GM21723 (cell line): ENCODE results near the gene PARP12.

Experiments
- ATAC-seq: cut with Tn5 transposase; IDR thresholded peaks from one replicate; pipeline ENCODE4 v1.9.1; 2021; ENCODE audit warnings: mild to moderate bottlenecking, moderate library complexity; ENCODE audit not compliant: unreplicated experiment

PARP12 gene

GRCh38 chr7:140059273-140060242 is 3.2 kb downstream of the PARP12 start:
- ATAC-seq, result no peak

GRCh38 chr7:140058517-140058916 is 4.2 kb downstream of the PARP12 start:
- no peak for ATAC-seq

GRCh38 chr7:140057143-140057535 is 5.6 kb downstream of the PARP12 start:
- ATAC-seq, result no peak

GRCh38 chr7:140056431-140057142 is 6.2 kb downstream of the PARP12 start:
- no peak for ATAC-seq

- ATAC-seq, result no peak
Measured at GRCh38 chr7:140055833-140056232, 6.9 kb downstream of the PARP12 start.

GRCh38 chr7:140054751-140055150 is 8.0 kb downstream of the PARP12 start:
- ATAC-seq, result no peak

GRCh38 chr7:140053812-140054539 is 8.8 kb downstream of the PARP12 start:
- peak; percentile 96 for ATAC-seq

GRCh38 chr7:140051820-140052219 is 10.9 kb downstream of the PARP12 start:
- ATAC-seq, result no peak

- no peak for ATAC-seq
Measured at GRCh38 chr7:140050100-140050499, 12.7 kb downstream of the PARP12 start.

GRCh38 chr7:140049339-140050024 is 13.3 kb downstream of the PARP12 start:
- no peak for ATAC-seq

- ATAC-seq, result no peak
Measured at GRCh38 chr7:140048989-140049338, 13.8 kb downstream of the PARP12 start.

- ATAC-seq, result no peak
Measured at GRCh38 chr7:140048138-140048537, 14.6 kb downstream of the PARP12 start.

GRCh38 chr7:140047197-140047596 is 15.6 kb downstream of the PARP12 start:
- ATAC-seq, result no peak

GRCh38 chr7:140045697-140046096 is 17.1 kb downstream of the PARP12 start:
- no peak for ATAC-seq

GRCh38 chr7:140044251-140044650 is 18.5 kb downstream of the PARP12 start:
- no peak for ATAC-seq

GRCh38 chr7:140042386-140042670 is 20.4 kb downstream of the PARP12 start:
- ATAC-seq, result no peak

GRCh38 chr7:140041659-140042385 is 20.9 kb downstream of the PARP12 start:
- no peak for ATAC-seq

GRCh38 chr7:140039896-140040295 is 22.9 kb downstream of the PARP12 start:
- ATAC-seq, result no peak

- ATAC-seq, result no peak
Measured at GRCh38 chr7:140039066-140039465, 23.7 kb downstream of the PARP12 start.

GRCh38 chr7:140036224-140036962 is 26.4 kb downstream of the PARP12 start:
- peak; percentile 59 for ATAC-seq
